ENCODE measurements around the gene RNF20. TPM values are rescaled to one million over a fixed set of nuclear protein-coding genes. Genes with fewer than 3 reads are reported as not detected.
"Not testable (repeated sequence)": the region's sequence is repeated elsewhere in the genome, so short reads cannot be mapped to it uniquely, and the experiment has no call there.

Gene RNF20
- total RNA-seq, 1 donor = 22.9 TPM

- no peak for DNase-seq (ENCODE audit: low read depth)
- no peak for TF ChIP-seq CTCF (IDR thresholded peaks at IDR 0.05; ENCODE audit: insufficient read depth, low read depth, low read length)
- no peak overlapping the region for H3K4me3 ChIP-seq (ENCODE audit: low read depth, low read length)
Observed at GRCh38 chr9:101512116-101512515, 21.5 kb upstream of the RNF20 start.

GRCh38 chr9:101513351-101513750, 20.3 kb upstream of the RNF20 start:
- no peak for DNase-seq (ENCODE audit: low read depth)
- no peak for TF ChIP-seq CTCF (IDR thresholded peaks at IDR 0.05; ENCODE audit: insufficient read depth, low read depth, low read length)
- H3K4me3 ChIP-seq (ENCODE audit: low read depth, low read length) = no peak overlapping the region

GRCh38 chr9:101514071-101514470, 19.6 kb upstream of the RNF20 start:
- no peak for TF ChIP-seq CTCF (IDR thresholded peaks at IDR 0.05; ENCODE audit: insufficient read depth, low read depth, low read length)
- DNase-seq (ENCODE audit: low read depth) = no peak

GRCh38 chr9:101516655-101517054, 17.0 kb upstream of the RNF20 start:
- H3K4me3 ChIP-seq (ENCODE audit: low read depth, low read length) = no peak overlapping the region
- no peak for DNase-seq (ENCODE audit: low read depth)
- TF ChIP-seq CTCF (IDR thresholded peaks at IDR 0.05; ENCODE audit: insufficient read depth, low read depth, low read length) = no peak

More at GRCh38 chr9:101514071-101514470, 19.6 kb upstream of the RNF20 start:
- H3K4me3 ChIP-seq (ENCODE audit: low read depth, low read length) = no peak overlapping the region

- not testable (repeated sequence) for H3K4me3 ChIP-seq (ENCODE audit: low read depth, low read length); DNase-seq (ENCODE audit: low read depth)
Observed at GRCh38 chr9:101518489-101518888, 15.2 kb upstream of the RNF20 start.

GRCh38 chr9:101524371-101524770, 9.3 kb upstream of the RNF20 start:
- no peak for TF ChIP-seq CTCF (IDR thresholded peaks at IDR 0.05; ENCODE audit: insufficient read depth, low read depth, low read length)
- no peak for DNase-seq (ENCODE audit: low read depth)
- H3K4me3 ChIP-seq (ENCODE audit: low read depth, low read length) = no peak overlapping the region

GRCh38 chr9:101527066-101527465, 6.6 kb upstream of the RNF20 start:
- DNase-seq (ENCODE audit: low read depth) = no peak
- TF ChIP-seq CTCF (IDR thresholded peaks at IDR 0.05; ENCODE audit: insufficient read depth, low read depth, low read length) = no peak
- H3K4me3 ChIP-seq (ENCODE audit: low read depth, low read length) = no peak overlapping the region

Measured in fibroblast of villous mesenchyme (primary cell).